Transverse colon (tissue), 3 donors: ENCODE data around the gene CNKSR3.

ENCODE experiments used
- CTCF ChIP-seq, 5 experiments: fragments of 200-600 bp in 3 of 5; fragments of 450-650 bp in 2 of 5; sonication (generic) in 3 of 5; IDR thresholded peaks; 1 replicate in 2 of 5; 2 replicates in 3 of 5; pipeline ENCODE4 v1.5.1; 2016 to 2017; ENCODE audit warnings: antibody characterized with exemption in 5 of 5, inconsistent platforms in 3 of 5, mild to moderate bottlenecking in 2 of 5, moderate library complexity in 1 of 5
- POLR2A ChIP-seq: fragments of 450-650 bp; IDR thresholded peaks from one replicate; pipeline ENCODE4 v1.6.1; 2016; ENCODE audit warnings: antibody characterized with exemption, mild to moderate bottlenecking, moderate library complexity

GRCh38 chr6:154534531-154534930, 24.0 kb upstream of the CNKSR3 start:
- TF ChIP-seq CTCF (IDR thresholded peaks at IDR 0.05) (no peak), POLR2A (no peak)
